ENCODE data around the gene COA7. TPM values are rescaled to one million over a fixed set of nuclear protein-coding genes. Genes with fewer than 3 reads are reported as not detected.

The COA7 gene
- 10 to 100 TPM; 13.4 to 24.8 TPM for total RNA-seq
- 10 to 100 TPM in 5 of 6 donors, 1 to 10 TPM in 1; 9.8 to 13.9 (median 12.3) TPM for polyA plus RNA-seq (ENCODE audit: insufficient read length in 6 of 6)
- long read RNA-seq, donor 1, full-length matches to known transcripts = 7 of 14 reads
- long read RNA-seq, donor 1, partial matches to known transcripts = 7 of 14 reads
- long read RNA-seq, donor 1, other reads (novel, unspliced or antisense) = 0 of 14 reads
- long read RNA-seq, donor 2, full-length matches to known transcripts = 11 of 11 reads
- long read RNA-seq, donor 2, partial matches to known transcripts = 0 of 11 reads
- long read RNA-seq, donor 2, other reads (novel, unspliced or antisense) = 0 of 11 reads
- long read RNA-seq, donor 3, full-length matches to known transcripts = 4 of 4 reads
- long read RNA-seq, donor 3, partial matches to known transcripts = 0 of 4 reads
- long read RNA-seq, donor 3, other reads (novel, unspliced or antisense) = 0 of 4 reads
- long read RNA-seq, donor 4, full-length matches to known transcripts = 6 of 6 reads
- long read RNA-seq, donor 4, partial matches to known transcripts = 0 of 6 reads
- long read RNA-seq, donor 4, other reads (novel, unspliced or antisense) = 0 of 6 reads
- long read RNA-seq, donor 5, full-length matches to known transcripts = 7 of 7 reads
- long read RNA-seq, donor 5, partial matches to known transcripts = 0 of 7 reads
- long read RNA-seq, donor 5, other reads (novel, unspliced or antisense) = 0 of 7 reads
- long read RNA-seq, donor 6, full-length matches to known transcripts = 11 of 11 reads
- long read RNA-seq, donor 6, partial matches to known transcripts = 0 of 11 reads
- long read RNA-seq, donor 6, other reads (novel, unspliced or antisense) = 0 of 11 reads
- long read RNA-seq, donor 7, full-length matches to known transcripts = 6 of 6 reads
- long read RNA-seq, donor 7, partial matches to known transcripts = 0 of 6 reads
- long read RNA-seq, donor 7, other reads (novel, unspliced or antisense) = 0 of 6 reads
- long read RNA-seq, donor 8, full-length matches to known transcripts = 11 of 17 reads
- long read RNA-seq, donor 8, partial matches to known transcripts = 6 of 17 reads
- long read RNA-seq, donor 8, other reads (novel, unspliced or antisense) = 0 of 17 reads
- long read RNA-seq, donor 9 = 0 reads
- long read RNA-seq, donor 10, full-length matches to known transcripts = 15 of 16 reads
- long read RNA-seq, donor 10, partial matches to known transcripts = 0 of 16 reads
- long read RNA-seq, donor 10, other reads (novel, unspliced or antisense) = 1 of 16 reads
- long read RNA-seq, donor 11, full-length matches to known transcripts = 10 of 10 reads
- long read RNA-seq, donor 11, partial matches to known transcripts = 0 of 10 reads
- long read RNA-seq, donor 11, other reads (novel, unspliced or antisense) = 0 of 10 reads
- long read RNA-seq, donor 12, full-length matches to known transcripts = 8 of 13 reads
- long read RNA-seq, donor 12, partial matches to known transcripts = 5 of 13 reads
- long read RNA-seq, donor 12, other reads (novel, unspliced or antisense) = 0 of 13 reads

- ATAC-seq (peak; percentile 89), DNase-seq (peak; percentile 77 to 97 (median 90))
- intact Hi-C loops (cut with DNase I) = no loop called here
- Histone ChIP-seq H3K27ac (peak within 1 kb of the TSS; percentile 63 to 82), H3K36me3 (peaks cover 0 to 1% of the 10 kb centered on the region in 2 donors), H3K27me3 (no peaks in the 10 kb centered on the region), H3K4me3 (peak within 1 kb of the TSS; percentile 83 to 85), H3K9me3 (no peaks in the 10 kb centered on the region), H3K4me1 (peaks cover 2 to 25% of the 10 kb centered on the region in 2 donors)
- TF ChIP-seq, protein P1, sequence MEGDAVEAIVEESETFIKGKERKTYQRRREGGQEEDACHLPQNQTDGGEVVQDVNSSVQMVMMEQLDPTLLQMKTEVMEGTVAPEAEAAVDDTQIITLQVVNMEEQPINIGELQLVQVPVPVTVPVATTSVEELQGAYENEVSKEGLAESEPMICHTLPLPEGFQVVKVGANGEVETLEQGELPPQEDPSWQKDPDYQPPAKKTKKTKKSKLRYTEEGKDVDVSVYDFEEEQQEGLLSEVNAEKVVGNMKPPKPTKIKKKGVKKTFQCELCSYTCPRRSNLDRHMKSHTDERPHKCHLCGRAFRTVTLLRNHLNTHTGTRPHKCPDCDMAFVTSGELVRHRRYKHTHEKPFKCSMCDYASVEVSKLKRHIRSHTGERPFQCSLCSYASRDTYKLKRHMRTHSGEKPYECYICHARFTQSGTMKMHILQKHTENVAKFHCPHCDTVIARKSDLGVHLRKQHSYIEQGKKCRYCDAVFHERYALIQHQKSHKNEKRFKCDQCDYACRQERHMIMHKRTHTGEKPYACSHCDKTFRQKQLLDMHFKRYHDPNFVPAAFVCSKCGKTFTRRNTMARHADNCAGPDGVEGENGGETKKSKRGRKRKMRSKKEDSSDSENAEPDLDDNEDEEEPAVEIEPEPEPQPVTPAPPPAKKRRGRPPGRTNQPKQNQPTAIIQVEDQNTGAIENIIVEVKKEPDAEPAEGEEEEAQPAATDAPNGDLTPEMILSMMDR (IDR thresholded peaks at IDR 0.05) = no peak
These were observed at the start of gene COA7 for GRCh38 chr1:52697795-52698674. Gene COA7, minus strand, starts transcription at chr1:52698347. Its CDS starts 21 bp downstream, at chr1:52698326.

DNA sequence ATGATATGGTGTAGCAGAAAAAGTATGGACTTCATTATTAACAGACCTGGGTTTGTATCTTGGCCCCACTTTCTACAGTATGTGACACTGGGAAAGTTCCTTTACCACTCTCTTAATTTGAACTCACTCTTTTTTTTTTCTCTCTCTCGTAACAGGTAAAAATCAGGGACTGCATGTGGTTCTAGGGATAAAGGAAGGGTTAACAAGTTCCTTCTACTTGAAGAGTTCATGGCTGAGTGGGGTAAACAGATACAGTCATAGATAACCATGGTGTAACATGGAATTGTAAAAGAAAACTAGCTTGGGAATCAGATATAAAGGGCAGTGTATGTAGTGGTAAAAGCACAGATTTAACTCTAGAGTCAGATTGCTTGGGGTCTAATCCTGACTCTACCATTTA, 49.3 kb upstream of the COA7 start:
- Histone ChIP-seq H3K36me3 (no peaks in the 10 kb centered on the region), H3K27ac (no peak overlapping the region), H3K27me3 (no peaks in the 10 kb centered on the region), H3K4me1 (peaks cover 6 to 40% of the 10 kb centered on the region in 2 donors), H3K4me3 (no peak overlapping the region), H3K9me3 (no peaks in the 10 kb centered on the region)
- ATAC-seq = no peak
- TF ChIP-seq, protein P1 (IDR thresholded peaks at IDR 0.05) = no peak
- DNase-seq = no peak
- intact Hi-C loops (cut with DNase I) = no loop called here

GRCh38 chr1:52746189-52746588, 48.0 kb upstream of the COA7 start:
- Histone ChIP-seq H3K27ac (no peak overlapping the region), H3K4me1 (peaks cover 0 to 29% of the 10 kb centered on the region in 2 donors), H3K36me3 (no peaks in the 10 kb centered on the region), H3K27me3 (no peaks in the 10 kb centered on the region), H3K9me3 (no peaks in the 10 kb centered on the region), H3K4me3 (no peak overlapping the region)
- ATAC-seq (no peak), DNase-seq (no peak)
- intact Hi-C loops (cut with DNase I) = no loop called here
- TF ChIP-seq, protein P1 (IDR thresholded peaks at IDR 0.05) = no peak

DNA sequence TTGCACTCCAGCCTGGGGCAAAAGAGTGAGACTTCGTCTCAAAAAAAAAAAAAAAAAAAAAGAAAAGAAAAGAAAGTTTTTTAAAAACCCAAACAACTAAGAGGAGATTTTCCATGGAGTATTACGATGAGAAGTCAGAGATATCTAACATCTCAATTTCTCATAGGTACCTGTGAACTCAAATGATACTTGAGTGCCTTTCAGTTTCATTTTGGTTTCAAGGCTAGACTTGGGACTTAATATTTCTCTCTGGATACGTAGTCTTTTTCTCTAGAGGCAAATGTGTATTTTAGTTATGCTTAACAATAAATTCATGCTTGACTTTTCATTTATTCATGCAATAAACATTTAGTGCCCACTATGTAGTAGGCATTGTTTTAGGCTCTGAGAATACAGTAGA, 43.1 kb upstream of the COA7 start:
- H3K4me1 ChIP-seq = peaks cover 6 to 17% of the 10 kb centered on the region in 2 donors
- no peaks in the 10 kb centered on the region for H3K27me3 ChIP-seq
- no peak overlapping the region for H3K27ac ChIP-seq
- ATAC-seq (no peak), DNase-seq (no peak)
- H3K9me3 ChIP-seq = no peaks in the 10 kb centered on the region
- H3K4me3 ChIP-seq = no peak overlapping the region
- no peaks in the 10 kb centered on the region for H3K36me3 ChIP-seq
- TF ChIP-seq, protein P1 (IDR thresholded peaks at IDR 0.05) = no peak
- intact Hi-C loops (cut with DNase I) = no loop called here
